M059J (cell line): Measurements from ENCODE around the gene CYCS. TPM values are rescaled to one million over a fixed set of nuclear protein-coding genes. Genes with fewer than 3 reads are reported as not detected.

Source experiments
- total RNA-seq: library from RNA; depleted of rRNA; stranded (reverse); fragments of >200 nt; shearing (Covaris generic); gene quantifications from 2 replicates; pipeline ENCODE4 v1.2.3, GENCODE V29; 2014; rRNA removed

The CYCS gene
- total RNA-seq, 1 experiment from 2014 or later = 215 TPM

Other genes starting within 250 kb of the CYCS start
- gene OSBPL3, start 145.1 kb downstream of the CYCS start, total RNA-seq = 7.7 and 15.4 TPM in 2 replicates
- not detected in 2 replicates for gene NPVF, start 103.2 kb upstream of the CYCS start, total RNA-seq